ENCODE results near the gene MKX. TPM values are rescaled to one million over a fixed set of nuclear protein-coding genes. Genes with fewer than 3 reads are reported as not detected.

Gene MKX
- total RNA-seq, 1 experiment from 2014 or later: not detected

DNA sequence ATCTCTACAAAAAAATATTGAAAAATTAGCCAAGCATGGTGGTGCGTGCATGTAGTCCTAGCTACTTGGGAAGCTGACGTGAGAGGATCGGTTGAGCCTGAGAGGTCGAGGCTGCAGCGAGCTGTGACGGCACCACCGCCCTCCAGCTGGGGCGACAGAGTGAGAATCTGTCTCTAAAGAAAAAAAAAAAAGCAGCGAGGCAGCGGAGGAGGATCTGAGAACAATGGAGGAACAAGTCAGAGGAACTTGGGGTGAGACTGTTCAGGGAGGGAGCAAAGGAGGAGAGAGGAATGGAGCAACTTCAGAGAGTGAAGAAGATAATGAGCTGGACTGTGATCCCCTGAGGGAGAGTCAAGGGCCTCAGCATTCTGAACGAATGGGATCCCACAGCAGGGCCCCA, 85.4 kb downstream of the MKX start:
- BruUV-seq (replicated peaks): no TSS peak
- no peak overlapping the region for H3K4me3 Mint-ChIP-seq (ENCODE audit: unreplicated experiment)
- H3K9me3 Mint-ChIP-seq (ENCODE audit: unreplicated experiment): no peaks in the 10 kb centered on the region
- no peak for DNase-seq (ENCODE audit: unreplicated experiment)
- no peaks in the 10 kb centered on the region for H3K36me3 Mint-ChIP-seq (ENCODE audit: insufficient read depth, unreplicated experiment)
- ChIA-PET CTCF (interaction anchor here (1.4 kb wide), 1 partner anchor 102 kb away, joined by 4 read pairs; no protein-coding TSS in a partner anchor), POLR2A (no interaction called here)
- H3K27me3 Mint-ChIP-seq (ENCODE audit: insufficient read depth, unreplicated experiment): no peaks in the 10 kb centered on the region
- peaks cover 14% of the 10 kb centered on the region for H3K4me1 Mint-ChIP-seq (ENCODE audit: insufficient read depth, unreplicated experiment)
- intact Hi-C loops (cut with micrococcal nuclease): no loop called here
- no peak for TF ChIP-seq CTCF (IDR thresholded peaks at IDR 0.05; ENCODE audit: unreplicated experiment)
- peak overlapping the region; percentile 13 for H3K27ac Mint-ChIP-seq (ENCODE audit: low read depth, unreplicated experiment)

DNA sequence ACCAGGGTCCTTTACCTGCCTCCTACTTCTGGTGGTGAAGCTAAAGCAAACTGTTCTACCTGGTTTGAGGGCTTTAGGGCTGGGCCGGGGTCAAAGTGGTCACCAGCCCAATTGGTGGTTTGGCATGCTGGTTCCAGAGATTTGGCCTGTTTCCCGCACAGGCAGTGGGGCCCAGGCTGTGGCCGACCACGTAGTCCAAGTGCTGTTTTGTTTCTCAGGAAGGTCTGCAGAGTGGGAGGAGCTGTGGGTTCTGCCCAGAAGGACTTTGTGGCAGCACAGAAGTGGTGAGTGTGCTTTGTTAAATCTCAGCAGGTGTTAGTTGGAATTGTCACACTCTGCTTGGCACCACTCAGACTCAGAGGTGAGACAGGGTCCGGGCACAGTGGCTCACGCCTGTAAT, 85.8 kb downstream of the MKX start:
- ChIA-PET POLR2A (no interaction called here), CTCF (interaction anchor here (1.4 kb wide), 1 partner anchor 101 kb away, joined by 4 read pairs; no protein-coding TSS in a partner anchor)
- intact Hi-C loops (cut with micrococcal nuclease): loop anchor here (5.0 kb wide), 2 partner anchors 518 to 583 kb away; no protein-coding TSS in a partner anchor
- peak overlapping the region; percentile 13 for H3K27ac Mint-ChIP-seq (ENCODE audit: low read depth, unreplicated experiment)
- no peaks in the 10 kb centered on the region for H3K27me3 Mint-ChIP-seq (ENCODE audit: insufficient read depth, unreplicated experiment)
- DNase-seq (ENCODE audit: unreplicated experiment): no peak
- H3K4me3 Mint-ChIP-seq (ENCODE audit: unreplicated experiment): no peak overlapping the region
- peaks cover 14% of the 10 kb centered on the region for H3K4me1 Mint-ChIP-seq (ENCODE audit: insufficient read depth, unreplicated experiment)
- BruUV-seq (replicated peaks): no TSS peak
- H3K9me3 Mint-ChIP-seq (ENCODE audit: unreplicated experiment): no peaks in the 10 kb centered on the region
- TF ChIP-seq CTCF (IDR thresholded peaks at IDR 0.05; ENCODE audit: unreplicated experiment): no peak
- H3K36me3 Mint-ChIP-seq (ENCODE audit: insufficient read depth, unreplicated experiment): no peaks in the 10 kb centered on the region

DNA sequence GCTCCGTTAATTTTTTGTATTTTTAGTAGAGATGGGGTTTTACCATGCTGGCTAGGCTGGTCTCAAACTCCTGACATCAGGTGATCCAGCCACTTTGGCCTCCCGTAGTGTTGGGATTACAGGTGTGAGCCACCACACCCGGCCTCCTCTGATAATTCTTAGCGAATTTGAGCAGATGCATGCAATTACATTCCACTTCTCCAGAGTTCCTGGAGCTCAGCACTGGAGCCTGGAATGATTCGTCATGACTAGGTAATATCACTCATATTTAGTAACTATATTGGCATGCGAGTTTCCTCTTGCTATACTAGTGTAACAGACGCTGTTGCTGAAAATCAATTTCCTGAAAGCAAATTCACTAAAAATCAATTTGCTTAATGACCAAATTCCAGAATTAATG, 86.8 kb downstream of the MKX start:
- no peak for DNase-seq (ENCODE audit: unreplicated experiment)
- no peak for TF ChIP-seq CTCF (IDR thresholded peaks at IDR 0.05; ENCODE audit: unreplicated experiment)
- intact Hi-C loops (cut with micrococcal nuclease): loop anchor here (5.0 kb wide), 2 partner anchors 519 to 584 kb away; no protein-coding TSS in a partner anchor
- CTCF ChIA-PET: interaction anchor here (0.8 to 1.3 kb wide), 3 partner anchors 13 to 213 kb away, joined by 3 read pairs; no protein-coding TSS in a partner anchor
- no peaks in the 10 kb centered on the region for H3K36me3 Mint-ChIP-seq (ENCODE audit: insufficient read depth, unreplicated experiment)
- H3K4me1 Mint-ChIP-seq (ENCODE audit: insufficient read depth, unreplicated experiment): peaks cover 10% of the 10 kb centered on the region
- no peak overlapping the region for H3K4me3 Mint-ChIP-seq (ENCODE audit: unreplicated experiment)
- POLR2A ChIA-PET: no interaction called here
- no peak overlapping the region for H3K27ac Mint-ChIP-seq (ENCODE audit: low read depth, unreplicated experiment)
- H3K9me3 Mint-ChIP-seq (ENCODE audit: unreplicated experiment): no peaks in the 10 kb centered on the region
- no TSS peak for BruUV-seq (replicated peaks)
- H3K27me3 Mint-ChIP-seq (ENCODE audit: insufficient read depth, unreplicated experiment): no peaks in the 10 kb centered on the region

DNA sequence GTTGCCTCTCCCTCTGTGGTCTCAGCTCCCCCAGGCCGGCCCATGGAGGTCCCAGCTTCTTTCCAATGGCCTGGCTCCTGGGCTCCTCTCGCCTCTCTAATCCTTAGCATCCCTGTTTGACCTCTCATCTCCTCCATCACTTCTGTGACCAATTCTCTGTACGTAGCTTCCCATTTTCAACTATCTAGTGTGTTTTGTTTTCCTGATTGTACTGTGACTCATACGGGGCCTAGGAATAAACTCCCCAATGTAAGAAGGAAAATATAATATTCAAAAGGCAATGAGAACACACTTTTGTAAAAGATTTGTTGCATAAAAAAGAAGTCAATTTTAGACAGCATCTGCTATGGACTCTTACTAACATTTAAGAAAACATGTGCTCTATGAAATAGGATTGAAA, 90.3 kb downstream of the MKX start:
- BruUV-seq (replicated peaks): no TSS peak
- TF ChIP-seq CTCF (IDR thresholded peaks at IDR 0.05; ENCODE audit: unreplicated experiment): no peak
- Mint-ChIP-seq H3K27me3 (ENCODE audit: insufficient read depth, unreplicated experiment) (no peaks in the 10 kb centered on the region), H3K9me3 (ENCODE audit: unreplicated experiment) (no peaks in the 10 kb centered on the region), H3K4me3 (ENCODE audit: unreplicated experiment) (no peak overlapping the region), H3K36me3 (ENCODE audit: insufficient read depth, unreplicated experiment) (no peaks in the 10 kb centered on the region), H3K27ac (ENCODE audit: low read depth, unreplicated experiment) (no peak overlapping the region), H3K4me1 (ENCODE audit: insufficient read depth, unreplicated experiment) (no peaks in the 10 kb centered on the region)
- no peak for DNase-seq (ENCODE audit: unreplicated experiment)
- intact Hi-C loops (cut with micrococcal nuclease): loop anchor here (5.0 kb wide), 2 partner anchors 522 to 587 kb away; no protein-coding TSS in a partner anchor
- POLR2A ChIA-PET: interaction anchor here (1.0 to 1.1 kb wide), 2 partner anchors 10 to 90 kb away, joined by 3 to 4 read pairs; no protein-coding TSS in a partner anchor
- CTCF ChIA-PET: interaction anchor here (0.6 to 1.1 kb wide), 4 partner anchors 21 to 418 kb away, joined by 3 to 6 read pairs (median 4); no protein-coding TSS in a partner anchor

Measured in MCF 10A (cell line).